Brain microvascular endothelial cell (primary cell): Measurements from ENCODE around the gene CPAMD8.

Experiments used
- DNase-seq: peaks from one replicate; pipeline ENCODE4 v3.0.0-alpha.2; 2020
- H3K27ac ChIP-seq: fragments of 250-450 bp; sonication (Bioruptor Pico); 2 replicates; pipeline ENCODE4 v1.5.1; 2020; ENCODE audit warnings: mild to moderate bottlenecking, moderate library complexity
- H3K27me3 ChIP-seq: fragments of 250-450 bp; sonication (Bioruptor Pico); replicated peaks from 2 replicates; pipeline ENCODE4 v1.5.1; 2020; ENCODE audit warnings: mild to moderate bottlenecking
- H3K36me3 ChIP-seq: fragments of 250-450 bp; sonication (Bioruptor Pico); replicated peaks from 2 replicates; pipeline ENCODE4 v1.5.1; 2020; ENCODE audit warnings: mild to moderate bottlenecking
- H3K4me3 ChIP-seq: 2 replicates; pipeline ENCODE4 v1.5.1; 2011; ENCODE audit warnings: low read depth, mild to moderate bottlenecking, control low read depth, low read length, moderate library complexity
- in situ Hi-C: cut with HindIII; loops from 2 replicates; pipeline ENCODE4 v1.10.0; 2017; ENCODE audit warnings: low sequenced_read_pairs, low pct_ligation_motif_present
- TF ChIP-seq, protein P1 (sequence below): IDR thresholded peaks from 2 replicates; pipeline ENCODE4 v1.5.1; 2011; ENCODE audit warnings: low read depth, mild to moderate bottlenecking, moderate library complexity, low read length, control low read depth, inconsistent platforms; ENCODE audit errors: missing control alignments

Gene CPAMD8

DNA sequence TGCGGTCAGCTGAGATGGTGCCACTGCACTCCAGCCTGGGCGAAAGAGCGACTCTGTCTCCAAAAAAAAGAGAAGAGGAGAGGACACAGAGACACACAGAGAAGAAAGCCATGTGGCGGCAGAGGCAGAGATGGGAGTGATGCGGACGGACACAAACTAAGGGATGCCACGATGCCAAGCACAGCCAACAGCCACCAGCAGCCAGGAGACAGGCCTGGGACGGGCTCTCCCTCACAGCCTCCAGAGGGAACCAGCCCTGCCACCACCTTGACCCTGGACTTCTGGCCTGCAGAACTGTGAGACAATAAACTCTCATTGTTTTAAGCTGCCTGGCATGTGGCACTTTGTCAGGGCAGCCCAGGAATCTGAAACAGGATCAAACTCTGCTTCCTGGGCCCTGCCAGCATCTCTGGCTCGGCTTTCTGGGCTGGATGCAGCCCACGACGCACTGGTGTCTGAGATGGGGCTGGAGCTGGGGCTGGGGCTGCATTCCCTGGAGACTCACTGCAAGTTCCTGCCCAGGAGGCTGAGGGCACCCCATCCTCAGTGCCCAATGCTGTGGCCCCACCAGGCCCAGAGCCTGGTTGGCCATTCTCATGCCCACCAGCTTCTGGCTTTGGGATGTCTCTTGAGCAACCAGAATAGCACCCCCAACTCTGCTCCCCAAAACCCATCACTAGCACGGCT is 134.8 kb downstream of the CPAMD8 start:
- no peak overlapping the region for H3K4me3 ChIP-seq
- H3K27me3 ChIP-seq = no peaks in the 10 kb centered on the region
- DNase-seq = no peak
- H3K36me3 ChIP-seq = no peaks in the 10 kb centered on the region
- in situ Hi-C loops = no loop called here
- no peak overlapping the region for H3K27ac ChIP-seq
- TF ChIP-seq, protein P1, sequence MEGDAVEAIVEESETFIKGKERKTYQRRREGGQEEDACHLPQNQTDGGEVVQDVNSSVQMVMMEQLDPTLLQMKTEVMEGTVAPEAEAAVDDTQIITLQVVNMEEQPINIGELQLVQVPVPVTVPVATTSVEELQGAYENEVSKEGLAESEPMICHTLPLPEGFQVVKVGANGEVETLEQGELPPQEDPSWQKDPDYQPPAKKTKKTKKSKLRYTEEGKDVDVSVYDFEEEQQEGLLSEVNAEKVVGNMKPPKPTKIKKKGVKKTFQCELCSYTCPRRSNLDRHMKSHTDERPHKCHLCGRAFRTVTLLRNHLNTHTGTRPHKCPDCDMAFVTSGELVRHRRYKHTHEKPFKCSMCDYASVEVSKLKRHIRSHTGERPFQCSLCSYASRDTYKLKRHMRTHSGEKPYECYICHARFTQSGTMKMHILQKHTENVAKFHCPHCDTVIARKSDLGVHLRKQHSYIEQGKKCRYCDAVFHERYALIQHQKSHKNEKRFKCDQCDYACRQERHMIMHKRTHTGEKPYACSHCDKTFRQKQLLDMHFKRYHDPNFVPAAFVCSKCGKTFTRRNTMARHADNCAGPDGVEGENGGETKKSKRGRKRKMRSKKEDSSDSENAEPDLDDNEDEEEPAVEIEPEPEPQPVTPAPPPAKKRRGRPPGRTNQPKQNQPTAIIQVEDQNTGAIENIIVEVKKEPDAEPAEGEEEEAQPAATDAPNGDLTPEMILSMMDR = no peak

DNA sequence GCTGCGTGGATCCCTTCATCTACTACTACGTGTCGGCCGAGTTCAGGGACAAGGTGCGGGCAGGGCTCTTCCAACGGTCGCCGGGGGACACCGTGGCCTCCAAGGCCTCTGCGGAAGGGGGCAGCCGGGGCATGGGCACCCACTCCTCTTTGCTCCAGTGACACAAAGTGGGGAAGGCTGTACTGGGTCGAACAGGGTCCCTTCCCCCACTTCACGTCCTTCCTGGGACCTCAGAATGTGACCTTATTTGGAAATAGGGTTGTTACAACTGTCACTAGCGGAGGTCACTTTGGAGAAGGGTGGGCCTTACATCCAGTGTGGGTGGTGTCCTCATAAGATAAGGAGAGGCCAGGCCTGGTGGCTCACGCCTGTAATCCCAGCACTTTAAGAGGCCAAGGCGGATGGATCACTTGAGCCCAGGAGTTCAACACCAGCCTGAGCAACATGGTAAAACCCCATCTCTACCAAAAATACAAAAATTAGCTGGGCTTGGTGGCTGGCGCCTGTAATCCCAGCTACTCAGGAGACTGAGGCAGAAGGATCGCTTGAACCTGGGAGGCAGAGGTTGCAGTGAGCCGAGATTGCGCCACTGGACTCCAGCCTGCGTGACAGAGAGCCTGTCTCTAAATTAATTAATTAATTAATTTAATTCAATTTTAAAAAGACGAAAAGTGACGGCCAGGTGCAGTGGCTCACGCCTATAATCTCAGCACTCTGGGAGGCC is 136.0 kb downstream of the CPAMD8 start:
- Histone ChIP-seq H3K4me3 (no peak overlapping the region), H3K36me3 (no peaks in the 10 kb centered on the region), H3K27me3 (no peaks in the 10 kb centered on the region), H3K27ac (no peak overlapping the region)
- in situ Hi-C loops = no loop called here
- TF ChIP-seq, protein P1 = no peak
- DNase-seq = no peak

DNA sequence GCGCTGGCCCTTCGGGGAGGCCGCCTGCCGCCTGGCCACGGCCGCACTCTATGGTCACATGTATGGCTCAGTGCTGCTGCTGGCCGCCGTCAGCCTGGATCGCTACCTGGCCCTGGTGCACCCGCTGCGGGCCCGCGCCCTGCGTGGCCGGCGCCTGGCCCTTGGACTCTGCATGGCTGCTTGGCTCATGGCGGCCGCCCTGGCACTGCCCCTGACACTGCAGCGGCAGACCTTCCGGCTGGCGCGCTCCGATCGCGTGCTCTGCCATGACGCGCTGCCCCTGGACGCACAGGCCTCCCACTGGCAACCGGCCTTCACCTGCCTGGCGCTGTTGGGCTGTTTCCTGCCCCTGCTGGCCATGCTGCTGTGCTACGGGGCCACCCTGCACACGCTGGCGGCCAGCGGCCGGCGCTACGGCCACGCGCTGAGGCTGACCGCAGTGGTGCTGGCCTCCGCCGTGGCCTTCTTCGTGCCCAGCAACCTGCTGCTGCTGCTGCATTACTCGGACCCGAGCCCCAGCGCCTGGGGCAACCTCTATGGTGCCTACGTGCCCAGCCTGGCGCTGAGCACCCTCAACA is 136.6 kb downstream of the CPAMD8 start:
- no peaks in the 10 kb centered on the region for H3K36me3 ChIP-seq
- DNase-seq = no peak
- TF ChIP-seq, protein P1 = no peak
- in situ Hi-C loops = no loop called here
- no peak overlapping the region for H3K4me3 ChIP-seq
- no peaks in the 10 kb centered on the region for H3K27me3 ChIP-seq
- no peak overlapping the region for H3K27ac ChIP-seq

DNA sequence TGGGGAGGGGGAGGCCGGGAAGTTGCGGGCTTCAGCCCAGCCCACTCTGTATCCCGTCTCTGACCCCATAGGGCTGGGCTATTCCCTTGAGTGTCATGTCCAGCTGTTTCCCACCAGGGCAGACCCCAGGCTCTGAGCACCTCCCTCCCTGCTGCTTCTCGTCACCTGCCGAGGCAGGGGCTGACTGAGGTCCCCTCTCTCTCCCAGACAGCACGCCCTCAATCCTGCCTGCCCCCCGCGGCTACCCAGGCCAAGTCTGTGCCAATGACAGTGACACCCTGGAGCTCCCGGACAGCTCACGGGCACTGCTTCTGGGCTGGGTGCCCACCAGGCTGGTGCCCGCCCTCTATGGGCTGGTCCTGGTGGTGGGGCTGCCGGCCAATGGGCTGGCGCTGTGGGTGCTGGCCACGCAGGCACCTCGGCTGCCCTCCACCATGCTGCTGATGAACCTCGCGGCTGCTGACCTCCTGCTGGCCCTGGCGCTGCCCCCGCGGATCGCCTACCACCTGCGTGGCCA is 137.2 kb downstream of the CPAMD8 start:
- Histone ChIP-seq H3K36me3 (no peaks in the 10 kb centered on the region), H3K4me3 (no peak overlapping the region), H3K27ac (no peak overlapping the region), H3K27me3 (no peaks in the 10 kb centered on the region)
- DNase-seq = no peak
- in situ Hi-C loops = no loop called here
- TF ChIP-seq, protein P1 = no peak

DNA sequence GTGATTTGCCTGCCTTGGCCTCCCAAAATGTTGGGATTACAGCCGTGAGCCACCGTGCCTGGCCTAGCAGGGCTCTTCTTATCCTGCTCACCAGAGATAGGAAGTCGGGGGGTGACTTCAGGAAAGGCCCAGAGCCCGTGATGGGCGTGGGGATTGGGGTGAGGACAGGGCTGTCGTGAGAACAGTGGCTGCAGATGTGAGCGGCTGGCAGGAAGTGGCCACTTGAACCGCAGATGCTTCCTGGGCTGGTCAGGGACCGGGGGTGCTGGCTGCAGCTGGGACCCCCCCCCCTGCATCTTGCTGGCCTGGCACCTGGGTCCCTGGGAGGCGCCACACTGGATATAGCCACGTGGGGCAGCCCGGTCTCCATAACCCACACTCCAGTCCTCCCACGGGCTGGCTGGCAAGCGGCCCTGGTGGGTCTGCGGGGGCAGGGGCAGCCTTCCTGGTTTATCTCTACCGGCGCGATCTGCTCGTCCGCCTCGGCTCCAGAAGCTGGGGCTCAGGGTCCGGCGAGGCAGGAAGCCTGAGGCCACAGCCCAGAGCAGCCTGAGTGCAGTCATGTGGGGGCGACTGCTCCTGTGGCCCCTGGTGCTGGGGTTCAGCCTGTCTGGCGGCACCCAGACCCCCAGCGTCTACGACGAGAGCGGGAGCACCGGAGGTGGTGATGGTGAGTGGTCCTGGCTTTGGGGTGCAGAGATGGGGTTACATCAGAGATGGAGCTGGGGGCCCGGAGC is 137.8 kb downstream of the CPAMD8 start, which contains the start of gene F2RL3:
Gene F2RL3, plus strand, starts transcription at position 371 of the 737 bp plus-strand sequence. Its CDS starts 191 bp downstream, at position 562.
- in situ Hi-C loops = no loop called here
- peak; percentile 40 for DNase-seq
- TF ChIP-seq, protein P1 = no peak
- no peak within 1 kb of the TSS for H3K4me3 ChIP-seq
- peak within 1 kb of the TSS; percentile 18 for H3K27ac ChIP-seq
- no peaks in the 10 kb centered on the region for H3K27me3 ChIP-seq
- H3K36me3 ChIP-seq = no peaks in the 10 kb centered on the region
